GM19035 (cell line): ENCODE data around the gene RBM4.
"Not testable (repeated sequence)": the region's sequence is repeated elsewhere in the genome, so short reads cannot be mapped to it uniquely, and the experiment has no call there.

ENCODE experiments used
- ATAC-seq: cut with Tn5 transposase; IDR thresholded peaks from one replicate; pipeline ENCODE4 v1.9.1; 2021; ENCODE audit not compliant: unreplicated experiment

The RBM4 gene

GRCh38 chr11:66616379-66617154 is 21.9 kb upstream of the RBM4 start, which contains the start of gene RBM14:
RBM14 (plus strand) TSS chr11:66616630; CDS start chr11:66616721, 91 bp downstream.
- peak; percentile 89 for ATAC-seq

- ATAC-seq, result no peak
Observed at GRCh38 chr11:66617155-66617834, 21.2 kb upstream of the RBM4 start.

GRCh38 chr11:66619080-66619554 is 19.4 kb upstream of the RBM4 start:
- no peak for ATAC-seq

GRCh38 chr11:66624450-66624849 is 14.1 kb upstream of the RBM4 start:
- no peak for ATAC-seq

GRCh38 chr11:66625041-66625751 is 13.3 kb upstream of the RBM4 start:
- ATAC-seq, result no peak

DNA sequence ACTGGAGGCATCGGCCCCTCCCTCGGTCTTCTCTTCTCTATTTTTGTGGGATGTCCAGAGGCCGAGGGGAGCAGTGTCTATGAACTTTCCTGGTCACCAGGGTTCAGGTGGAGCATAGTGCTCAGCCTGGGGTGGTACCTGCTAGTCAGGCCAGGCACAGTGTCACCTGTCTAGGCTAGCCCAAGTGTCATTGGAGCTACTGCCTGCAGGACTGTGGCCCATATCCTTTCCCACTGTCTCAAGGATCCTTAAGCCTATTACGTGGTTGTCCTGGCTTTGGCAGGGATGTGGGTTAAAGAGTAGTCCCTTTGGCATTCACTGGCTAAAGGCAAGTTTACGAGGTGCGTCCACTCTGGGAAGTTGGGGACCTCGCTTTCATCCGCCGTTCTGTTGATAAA is 12.8 kb upstream of the RBM4 start:
- ATAC-seq, result no peak

GRCh38 chr11:66626382-66626781 is 12.1 kb upstream of the RBM4 start:
- no peak for ATAC-seq

- no peak for ATAC-seq
Observed at GRCh38 chr11:66626926-66627325, 11.6 kb upstream of the RBM4 start.

- no peak for ATAC-seq
Observed at GRCh38 chr11:66628061-66628603, 10.4 kb upstream of the RBM4 start.

GRCh38 chr11:66629356-66629755 is 9.1 kb upstream of the RBM4 start:
- no peak for ATAC-seq

DNA sequence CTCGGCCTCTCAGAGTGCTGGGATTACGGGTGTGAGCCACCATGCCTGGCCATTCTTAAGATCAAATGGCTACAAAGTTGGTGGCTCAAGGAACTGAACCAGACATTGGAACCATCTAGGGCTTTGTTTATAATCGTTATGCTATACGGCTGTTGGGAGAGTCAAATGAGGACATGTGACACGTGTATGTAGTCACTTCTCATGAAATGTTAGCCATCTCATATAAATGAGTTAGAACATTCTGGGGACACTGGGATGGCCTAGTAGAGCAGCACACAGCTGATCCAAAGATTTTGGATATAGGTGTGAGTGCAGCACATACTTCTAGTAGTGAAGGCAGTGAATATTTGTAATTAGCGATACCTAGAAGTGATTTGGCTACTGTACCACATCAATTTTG is 6.6 kb upstream of the RBM4 start:
- ATAC-seq, result no peak

DNA sequence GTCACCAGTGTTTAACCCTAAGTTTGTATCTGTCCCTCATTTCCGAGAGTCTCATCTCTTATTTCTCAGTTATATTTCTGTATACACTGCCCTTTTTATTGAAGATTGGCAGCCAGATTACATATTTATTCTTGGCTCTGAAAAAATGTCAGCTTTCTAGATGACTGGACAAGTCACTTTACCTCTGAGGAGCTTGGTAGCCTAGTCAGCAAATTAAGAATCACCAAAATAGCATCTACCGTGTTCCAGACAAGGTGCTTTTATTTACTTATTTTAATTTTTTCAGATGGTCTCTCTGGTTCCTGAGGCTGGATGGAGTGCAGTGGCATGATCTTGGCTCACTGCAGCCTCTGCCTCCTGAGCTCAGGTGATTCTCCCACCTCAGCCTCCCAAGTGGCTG is 5.6 kb upstream of the RBM4 start:
- no peak for ATAC-seq

DNA sequence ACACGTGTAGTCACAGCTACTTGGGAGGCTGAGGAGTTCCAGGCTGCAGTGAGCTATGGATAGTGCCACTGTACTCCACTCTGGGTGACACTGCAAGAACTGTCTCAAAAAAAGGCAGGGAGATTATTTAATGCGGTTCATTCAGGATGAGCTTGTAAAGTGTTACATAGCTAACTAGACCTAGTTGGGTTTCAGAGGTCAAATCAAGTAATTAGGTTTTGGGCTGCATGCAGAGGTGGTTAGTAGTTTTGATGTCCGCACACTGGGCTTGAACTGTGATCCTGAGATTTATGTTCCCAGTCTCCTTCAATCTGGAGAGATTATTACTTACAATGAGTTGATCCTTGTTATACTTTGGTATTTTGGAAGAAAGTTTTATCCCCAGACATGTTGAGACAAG is 2.1 kb upstream of the RBM4 start:
- no peak for ATAC-seq

DNA sequence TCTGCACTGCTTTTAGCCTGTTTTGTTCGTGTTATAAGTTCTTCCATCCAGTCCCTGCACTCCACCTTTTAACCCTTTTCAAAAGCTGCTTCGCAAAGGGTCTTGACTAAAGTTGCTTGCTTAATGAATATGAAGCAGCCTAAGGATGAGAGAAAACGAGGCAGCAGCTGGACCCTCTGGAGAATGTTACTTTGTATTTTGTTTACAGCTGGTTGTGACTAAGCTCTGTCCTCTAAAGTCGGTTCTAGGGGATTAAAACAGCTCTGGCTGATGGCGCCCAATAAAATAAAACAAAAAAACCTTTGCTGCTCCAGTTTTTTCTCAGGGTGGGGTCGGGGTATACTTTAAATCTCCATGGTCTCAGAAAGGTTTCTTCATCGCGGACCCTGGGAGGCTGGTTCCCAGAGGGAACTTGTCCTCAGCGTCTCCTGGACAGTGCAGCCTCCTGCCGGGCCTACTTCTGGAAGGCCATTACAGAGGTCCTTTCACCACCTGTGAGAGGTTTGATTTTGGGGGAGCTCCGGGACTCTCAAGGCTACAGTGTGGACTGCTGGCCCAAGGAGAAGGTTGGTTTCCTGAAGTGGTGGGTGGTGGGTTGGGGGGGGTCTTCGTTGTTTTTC is 836 bp upstream of the RBM4 start:
- no peak for ATAC-seq

DNA sequence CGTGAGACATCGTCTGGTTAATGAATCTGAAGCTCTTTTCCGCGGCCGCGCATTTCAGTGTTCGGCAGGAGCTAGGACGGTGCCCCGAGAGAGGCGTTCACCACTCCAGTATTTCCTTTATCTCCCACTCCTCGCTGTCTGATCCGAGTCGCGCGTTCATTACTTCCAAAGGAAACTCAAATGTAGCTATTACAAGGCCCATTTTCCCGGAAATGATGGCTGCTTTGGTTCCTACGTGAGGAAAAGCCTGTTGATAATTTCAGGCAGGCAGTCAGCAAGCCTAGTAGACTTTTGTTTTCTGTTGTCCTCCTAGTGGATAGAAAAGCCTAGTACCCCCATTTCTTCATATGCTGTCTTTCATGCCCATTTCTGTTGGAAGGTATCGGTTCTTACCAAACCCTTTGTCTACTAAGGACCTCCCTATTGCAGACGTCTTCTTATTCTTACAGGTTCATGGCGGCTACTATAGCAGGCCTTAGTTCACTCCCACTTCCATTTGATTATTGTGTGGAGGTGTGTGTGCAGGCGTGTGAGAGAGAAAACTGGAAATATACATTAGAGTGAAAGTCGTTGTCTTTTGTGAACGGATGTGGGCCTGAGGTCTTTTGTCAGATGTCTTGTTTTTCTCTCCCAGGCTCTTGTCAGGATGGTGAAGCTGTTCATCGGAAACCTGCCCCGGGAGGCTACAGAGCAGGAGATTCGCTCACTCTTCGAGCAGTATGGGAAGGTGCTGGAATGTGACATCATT is 737 bp downstream of the RBM4 start:
- ATAC-seq, result no peak

DNA sequence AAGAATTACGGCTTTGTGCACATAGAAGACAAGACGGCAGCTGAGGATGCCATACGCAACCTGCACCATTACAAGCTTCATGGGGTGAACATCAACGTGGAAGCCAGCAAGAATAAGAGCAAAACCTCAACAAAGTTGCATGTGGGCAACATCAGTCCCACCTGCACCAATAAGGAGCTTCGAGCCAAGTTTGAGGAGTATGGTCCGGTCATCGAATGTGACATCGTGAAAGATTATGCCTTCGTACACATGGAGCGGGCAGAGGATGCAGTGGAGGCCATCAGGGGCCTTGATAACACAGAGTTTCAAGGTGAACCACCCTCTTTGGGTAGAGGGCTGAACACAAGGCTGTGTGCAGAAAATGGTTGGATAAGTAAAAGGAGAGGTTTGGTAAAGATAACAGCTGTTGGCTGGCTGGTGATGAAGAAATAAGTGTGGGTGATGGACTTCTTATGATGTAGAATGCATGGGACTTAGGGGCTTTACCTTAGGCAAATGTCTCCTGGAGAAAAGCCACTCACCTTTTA is 1.4 kb downstream of the RBM4 start:
- not testable (repeated sequence) for ATAC-seq

DNA sequence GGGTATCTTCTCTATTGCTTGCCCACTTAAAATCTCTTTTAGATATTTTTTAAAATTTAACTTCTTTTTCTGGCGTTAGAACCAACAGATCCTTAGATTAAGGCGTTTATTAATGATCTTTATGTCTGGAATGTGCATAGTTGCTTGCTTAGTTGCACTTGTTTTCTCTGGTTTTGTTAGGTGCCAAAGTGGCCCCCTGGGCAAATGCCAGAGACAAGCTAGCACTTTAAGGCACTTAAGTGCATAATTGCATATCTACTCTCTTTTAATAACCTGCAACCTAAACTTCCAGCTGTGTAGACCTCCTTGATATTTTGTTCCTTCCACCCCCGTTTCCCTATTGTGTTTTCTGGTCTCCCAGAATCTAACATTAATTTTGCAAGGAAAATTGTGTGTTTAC is 3.3 kb downstream of the RBM4 start:
- ATAC-seq, result no peak

DNA sequence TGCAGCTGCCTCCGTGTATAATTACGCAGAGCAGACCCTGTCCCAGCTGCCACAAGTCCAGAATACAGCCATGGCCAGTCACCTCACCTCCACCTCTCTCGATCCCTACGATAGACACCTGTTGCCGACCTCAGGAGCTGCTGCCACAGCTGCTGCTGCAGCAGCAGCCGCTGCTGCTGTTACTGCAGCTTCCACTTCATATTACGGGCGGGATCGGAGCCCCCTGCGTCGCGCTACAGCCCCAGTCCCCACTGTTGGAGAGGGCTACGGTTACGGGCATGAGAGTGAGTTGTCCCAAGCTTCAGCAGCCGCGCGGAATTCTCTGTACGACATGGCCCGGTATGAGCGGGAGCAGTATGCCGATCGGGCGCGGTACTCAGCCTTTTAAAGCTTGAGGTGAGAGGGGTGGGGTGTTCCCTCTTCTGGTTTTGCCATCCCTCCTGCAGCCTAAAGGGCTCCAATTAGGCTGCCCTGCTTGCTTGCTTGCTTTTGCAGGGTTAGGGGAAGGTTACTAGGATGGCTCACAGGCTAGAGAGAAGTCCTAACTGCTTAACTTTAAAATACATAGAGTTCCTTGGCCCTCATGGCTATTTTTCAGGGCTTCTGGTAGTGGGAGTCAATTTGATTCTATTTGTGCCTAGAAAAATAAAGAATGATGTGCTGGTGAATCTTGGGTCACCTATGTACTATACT is 5.4 kb downstream of the RBM4 start:
- no peak for ATAC-seq

GRCh38 chr11:66646828-66647227 is 8.3 kb downstream of the RBM4 start:
- no peak for ATAC-seq
